GM12801 (cell line): ENCODE results near the gene NLGN2.

Experiments
- TF ChIP-seq, protein P1 (sequence below): IDR thresholded peaks from one replicate; pipeline ENCODE4 v1.5.1; 2011; ENCODE audit warnings: control low read depth; ENCODE audit not compliant: insufficient read length; ENCODE audit errors: extremely low read depth

The NLGN2 gene

GRCh38 chr17:7466639-7467341 is 59.1 kb downstream of the NLGN2 start:
- TF ChIP-seq, protein P1, sequence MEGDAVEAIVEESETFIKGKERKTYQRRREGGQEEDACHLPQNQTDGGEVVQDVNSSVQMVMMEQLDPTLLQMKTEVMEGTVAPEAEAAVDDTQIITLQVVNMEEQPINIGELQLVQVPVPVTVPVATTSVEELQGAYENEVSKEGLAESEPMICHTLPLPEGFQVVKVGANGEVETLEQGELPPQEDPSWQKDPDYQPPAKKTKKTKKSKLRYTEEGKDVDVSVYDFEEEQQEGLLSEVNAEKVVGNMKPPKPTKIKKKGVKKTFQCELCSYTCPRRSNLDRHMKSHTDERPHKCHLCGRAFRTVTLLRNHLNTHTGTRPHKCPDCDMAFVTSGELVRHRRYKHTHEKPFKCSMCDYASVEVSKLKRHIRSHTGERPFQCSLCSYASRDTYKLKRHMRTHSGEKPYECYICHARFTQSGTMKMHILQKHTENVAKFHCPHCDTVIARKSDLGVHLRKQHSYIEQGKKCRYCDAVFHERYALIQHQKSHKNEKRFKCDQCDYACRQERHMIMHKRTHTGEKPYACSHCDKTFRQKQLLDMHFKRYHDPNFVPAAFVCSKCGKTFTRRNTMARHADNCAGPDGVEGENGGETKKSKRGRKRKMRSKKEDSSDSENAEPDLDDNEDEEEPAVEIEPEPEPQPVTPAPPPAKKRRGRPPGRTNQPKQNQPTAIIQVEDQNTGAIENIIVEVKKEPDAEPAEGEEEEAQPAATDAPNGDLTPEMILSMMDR = no peak

- TF ChIP-seq, protein P1 = no peak
Measured at GRCh38 chr17:7467498-7467897, 59.9 kb downstream of the NLGN2 start.

GRCh38 chr17:7468290-7468689 is 60.6 kb downstream of the NLGN2 start:
- TF ChIP-seq, protein P1 = no peak

- TF ChIP-seq, protein P1 = no peak
Measured at GRCh38 chr17:7468804-7469389, 61.3 kb downstream of the NLGN2 start.
